HTERT RPE-1 (cell line): ENCODE measurements around the gene SLC9A3.

Experiments
- in situ Hi-C: fragments of 300-500 bp; cut with MboI; formaldehyde crosslinking; loops from 4 replicates; pipeline ENCODE4 v1.14.3; 2020; ENCODE audit warnings: low sequenced_read_pairs

Gene SLC9A3

DNA sequence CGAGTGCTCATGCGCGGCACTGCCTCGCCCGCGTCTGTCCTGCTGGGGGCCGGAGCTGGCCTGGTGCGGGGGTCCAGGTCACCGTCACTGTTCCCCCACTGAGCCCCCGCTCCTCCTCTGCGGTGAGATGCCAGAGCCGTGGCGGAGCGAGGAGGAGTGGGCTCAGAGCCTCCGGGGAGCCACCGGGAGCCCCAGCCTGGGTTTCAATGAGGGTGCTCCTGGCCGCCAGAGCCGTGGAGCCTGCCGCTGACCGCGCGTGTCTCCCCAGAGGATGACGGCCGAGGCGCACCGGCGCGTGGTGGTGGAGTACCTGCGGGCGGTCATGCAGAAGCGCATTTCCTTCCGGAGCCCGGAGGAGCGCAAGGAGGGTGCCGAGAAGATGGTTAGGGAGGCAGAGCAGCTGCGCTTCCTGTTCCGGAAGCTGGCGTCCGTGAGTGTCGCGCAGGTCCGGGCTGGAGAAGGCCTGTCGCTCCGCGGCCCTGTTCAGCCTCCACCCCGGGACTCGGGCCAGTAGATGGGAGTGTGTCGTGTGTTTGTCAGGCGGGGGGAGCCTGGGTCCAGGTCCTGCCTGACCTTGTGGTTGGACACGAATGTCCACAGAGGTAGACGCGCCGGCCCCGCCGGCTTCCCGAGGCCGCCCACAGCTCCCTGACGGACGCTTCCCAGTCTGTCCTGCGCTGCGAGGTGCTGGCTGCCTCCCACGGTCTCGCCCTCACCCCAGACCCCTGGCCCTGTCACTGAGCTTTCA, 59.2 kb downstream of the SLC9A3 start:
- in situ Hi-C loops: no loop called here

DNA sequence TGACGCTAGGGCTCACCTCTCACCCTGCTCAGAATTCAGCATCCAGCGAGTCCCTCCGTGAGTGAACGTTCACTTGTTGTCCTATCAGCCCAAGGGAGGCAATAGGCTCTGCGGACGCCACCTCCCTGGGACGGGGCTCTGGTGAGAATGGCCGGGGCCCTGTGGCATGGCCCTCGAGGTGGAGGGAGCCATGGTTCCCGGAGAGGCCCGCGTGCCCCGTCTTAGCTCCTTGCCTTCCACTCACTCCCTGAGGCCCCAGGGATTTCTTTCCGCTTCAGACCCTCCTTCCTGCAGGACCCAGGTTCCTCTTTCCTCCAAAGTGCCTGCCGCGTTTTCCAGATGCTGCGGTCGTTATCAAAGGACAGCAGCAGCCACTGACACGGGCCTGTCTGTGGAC, 59.8 kb downstream of the SLC9A3 start:
- in situ Hi-C loops: no loop called here

- in situ Hi-C loops: no loop called here
Observed at GRCh38 chr5:463952-464351, 60.3 kb downstream of the SLC9A3 start.

DNA sequence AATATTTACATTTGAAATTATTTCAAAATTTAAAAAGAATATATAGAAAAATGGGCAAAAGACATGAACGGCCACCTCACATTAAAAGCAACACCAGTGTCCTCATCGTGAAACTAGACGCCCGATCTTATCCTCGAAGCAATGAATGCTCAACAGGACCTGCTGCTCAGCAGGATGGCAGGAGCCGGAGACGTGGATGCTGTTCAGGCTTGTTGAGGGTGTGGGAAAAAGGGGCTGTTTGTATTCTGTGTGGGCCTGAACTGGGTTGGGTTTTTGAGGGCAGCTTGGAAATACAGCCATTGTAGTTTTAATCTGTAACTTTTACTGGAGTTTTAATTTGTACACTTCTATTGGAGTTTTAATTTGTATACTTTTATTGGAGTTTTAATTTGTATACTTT, 60.9 kb downstream of the SLC9A3 start:
- in situ Hi-C loops: no loop called here

DNA sequence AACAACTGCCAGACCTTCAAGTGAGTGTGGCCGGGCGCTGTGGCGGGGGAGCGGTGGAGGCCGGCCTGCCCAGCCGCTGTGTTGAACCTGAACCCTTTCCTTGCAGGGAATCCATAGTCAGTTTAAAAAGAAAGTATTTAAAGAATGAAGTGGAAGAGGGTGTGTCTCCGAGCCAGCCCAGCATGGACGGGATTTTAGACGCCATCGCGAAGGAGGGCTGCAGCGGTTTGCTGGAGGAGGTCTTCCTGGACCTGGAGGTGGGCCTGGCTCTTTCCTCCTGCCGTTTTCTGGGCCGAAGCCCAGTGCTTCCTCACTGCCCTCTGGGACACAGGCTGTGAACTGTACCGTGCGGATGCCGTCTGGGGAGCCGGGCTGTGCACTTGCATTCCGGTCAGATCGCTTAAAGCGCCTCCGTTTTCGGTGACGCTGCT, 62.2 kb downstream of the SLC9A3 start:
- in situ Hi-C loops: no loop called here

DNA sequence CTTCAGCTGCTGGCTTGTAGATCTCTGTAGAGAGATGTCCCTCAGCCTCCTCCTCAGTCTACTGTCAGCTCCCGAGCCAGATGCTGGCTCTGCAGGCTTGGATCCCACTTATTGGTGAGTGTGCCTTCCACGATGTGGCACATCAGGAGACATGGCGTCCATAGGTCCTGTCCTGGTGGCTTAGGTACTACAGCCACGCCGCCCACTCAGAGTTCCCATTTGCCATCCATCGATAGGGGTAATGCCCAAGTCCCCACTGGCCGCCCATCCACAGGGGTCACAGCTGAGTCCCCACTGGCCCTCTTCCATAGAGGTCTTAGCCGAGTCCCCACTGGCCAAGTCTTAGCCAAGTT, 64.0 kb downstream of the SLC9A3 start:
- in situ Hi-C loops: no loop called here

DNA sequence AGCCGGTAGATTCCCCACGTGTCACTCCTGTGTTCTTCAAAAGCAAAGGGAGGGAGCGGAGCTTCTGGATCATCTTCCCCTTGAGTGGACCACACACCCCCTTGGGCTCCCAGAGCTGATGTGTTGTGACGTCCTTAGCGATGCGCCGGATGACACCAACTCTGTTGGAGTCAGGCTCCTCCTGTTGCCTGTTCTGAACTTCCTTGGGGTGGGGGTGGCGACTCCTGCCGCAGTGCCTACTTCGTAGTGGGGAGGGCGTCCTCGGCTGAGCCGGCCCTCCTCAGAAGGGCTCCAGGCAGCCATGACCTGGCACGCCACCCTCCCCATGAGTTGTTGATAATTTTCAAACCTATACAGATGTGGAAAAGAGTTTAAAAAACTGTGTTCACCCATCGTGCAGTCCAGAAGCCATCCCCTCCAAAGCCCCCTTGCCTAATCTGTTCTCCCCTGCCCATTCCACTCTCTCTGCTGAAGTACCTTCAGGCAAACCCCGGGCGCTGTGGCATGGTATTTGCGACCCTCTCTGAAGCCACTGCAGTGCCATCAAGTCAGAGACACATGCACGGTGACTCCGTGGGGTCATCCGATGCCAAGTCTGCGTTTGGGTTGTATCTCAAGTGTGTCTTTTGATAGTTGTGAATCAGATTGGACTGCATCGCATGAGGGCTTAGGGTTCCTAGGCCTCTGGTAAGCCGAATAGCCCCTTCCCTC, 64.5 kb downstream of the SLC9A3 start:
- in situ Hi-C loops: no loop called here

GRCh38 chr5:458547-459353, 65.5 kb downstream of the SLC9A3 start:
- in situ Hi-C loops: no loop called here

- in situ Hi-C loops: no loop called here
Observed at GRCh38 chr5:457195-457961, 66.9 kb downstream of the SLC9A3 start.

GRCh38 chr5:456351-457194, 67.7 kb downstream of the SLC9A3 start:
- in situ Hi-C loops: no loop called here

DNA sequence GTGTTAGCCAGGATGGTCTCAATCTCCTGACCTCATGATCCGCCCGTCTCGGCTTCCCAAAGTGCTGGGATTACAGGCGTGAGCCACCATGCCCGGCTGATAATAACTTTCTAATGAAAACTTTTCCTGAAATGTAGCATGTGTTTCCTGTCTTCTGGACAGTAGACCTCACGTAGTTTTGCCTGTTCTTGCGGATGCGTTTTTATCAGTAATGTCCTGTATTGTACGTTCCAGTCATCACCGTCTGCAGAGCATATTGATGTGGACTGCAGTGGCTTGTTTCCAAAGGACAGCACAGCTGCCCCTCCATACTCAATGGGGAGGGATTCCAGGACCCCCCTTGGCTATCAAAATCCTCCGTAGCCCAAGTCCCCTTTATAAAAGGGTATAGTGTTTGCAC, 68.4 kb downstream of the SLC9A3 start:
- in situ Hi-C loops: no loop called here

DNA sequence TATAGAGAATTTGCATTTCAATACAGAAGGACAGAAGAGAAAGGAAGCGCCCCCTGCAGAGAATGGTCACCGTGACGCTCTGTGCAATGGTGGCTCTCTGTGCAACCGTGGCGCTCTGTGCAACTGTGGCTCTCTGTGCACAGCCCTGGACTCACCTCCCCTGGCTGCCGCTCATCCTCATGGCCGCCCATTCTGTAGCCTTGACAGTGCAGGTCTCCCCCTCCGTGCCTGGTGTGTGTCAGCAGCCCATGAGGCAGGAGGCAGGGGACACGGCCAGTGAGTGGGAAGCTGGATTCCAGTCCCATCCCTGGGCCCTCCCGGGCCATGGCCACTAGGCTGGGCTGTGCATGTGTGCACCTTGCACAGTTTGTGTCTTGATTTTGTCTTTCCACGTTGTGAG, 69.3 kb downstream of the SLC9A3 start:
- in situ Hi-C loops: no loop called here

DNA sequence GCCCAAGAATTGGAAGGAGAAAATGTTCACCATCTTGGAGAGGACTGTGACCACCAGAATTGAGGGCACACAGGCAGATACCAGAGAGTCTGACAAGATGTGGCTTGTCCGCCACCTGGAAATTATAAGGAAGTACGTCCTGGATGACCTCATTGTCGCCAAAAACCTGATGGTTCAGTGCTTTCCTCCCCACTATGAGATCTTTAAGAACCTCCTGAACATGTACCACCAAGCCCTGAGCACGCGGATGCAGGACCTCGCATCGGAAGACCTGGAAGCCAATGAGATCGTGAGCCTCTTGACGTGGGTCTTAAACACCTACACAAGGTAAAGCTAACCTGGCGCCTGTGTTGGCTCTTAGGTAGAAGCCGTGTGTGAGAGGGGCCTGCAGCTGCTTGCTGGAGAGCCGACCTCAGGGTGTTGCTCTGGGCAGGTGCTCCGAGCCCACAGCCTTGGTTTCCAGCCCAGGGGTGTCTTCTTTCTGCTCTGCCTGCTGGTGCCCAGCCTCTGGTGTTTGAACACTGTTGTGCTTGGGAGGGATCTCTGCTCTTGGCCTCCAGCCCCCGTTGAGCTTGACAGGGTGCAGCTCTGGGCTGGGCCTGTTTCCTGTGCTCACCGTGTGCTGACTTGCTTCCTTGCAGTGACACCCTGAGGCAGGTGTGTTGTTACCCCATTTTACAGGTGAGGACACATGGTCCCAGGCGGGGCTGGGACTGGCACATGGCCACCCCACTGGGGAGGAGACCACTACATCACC, 70.3 kb downstream of the SLC9A3 start:
- in situ Hi-C loops: no loop called here

- in situ Hi-C loops: no loop called here
Observed at GRCh38 chr5:452978-453710, 71.1 kb downstream of the SLC9A3 start.

DNA sequence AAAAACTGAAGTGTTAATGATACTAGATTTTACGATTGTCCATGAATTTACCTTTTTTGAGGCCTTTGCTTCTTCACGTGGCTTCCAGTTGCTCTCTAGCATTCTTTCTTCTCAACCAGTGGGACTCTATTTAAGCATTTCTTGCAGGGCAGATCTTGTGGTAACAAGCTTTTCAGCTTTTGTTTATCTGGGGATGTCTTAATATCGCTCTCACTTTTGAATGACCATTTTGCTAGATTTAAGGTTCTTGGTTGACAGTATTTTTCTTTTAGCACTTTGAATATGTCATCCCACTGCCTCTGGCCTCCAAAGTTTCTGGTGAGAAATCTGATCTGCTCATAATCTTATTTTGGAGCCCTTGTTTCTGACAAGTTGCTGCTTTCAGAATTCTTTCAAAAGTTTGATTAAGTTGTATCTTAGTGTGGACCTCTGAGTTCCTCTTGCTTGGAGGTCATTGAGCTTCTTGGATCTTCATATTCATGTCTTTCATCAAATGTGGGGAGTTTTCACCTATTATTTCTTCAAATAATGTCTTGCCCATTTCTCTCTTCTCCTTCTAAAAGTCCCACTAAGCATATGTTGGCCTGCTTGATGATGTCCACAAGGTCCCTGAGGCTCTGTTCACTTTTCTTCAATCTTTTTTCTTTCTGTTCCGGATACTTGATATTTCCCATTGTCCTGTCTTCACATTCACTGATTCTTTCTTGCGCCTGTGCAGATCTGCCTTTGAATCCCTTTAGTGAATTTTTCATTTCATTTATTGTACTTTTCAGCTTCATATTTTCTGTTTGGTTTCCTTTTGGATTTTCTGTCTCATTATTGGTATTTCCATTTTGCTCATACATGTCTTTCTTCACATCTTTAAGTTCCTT, 72.4 kb downstream of the SLC9A3 start:
- in situ Hi-C loops: no loop called here

DNA sequence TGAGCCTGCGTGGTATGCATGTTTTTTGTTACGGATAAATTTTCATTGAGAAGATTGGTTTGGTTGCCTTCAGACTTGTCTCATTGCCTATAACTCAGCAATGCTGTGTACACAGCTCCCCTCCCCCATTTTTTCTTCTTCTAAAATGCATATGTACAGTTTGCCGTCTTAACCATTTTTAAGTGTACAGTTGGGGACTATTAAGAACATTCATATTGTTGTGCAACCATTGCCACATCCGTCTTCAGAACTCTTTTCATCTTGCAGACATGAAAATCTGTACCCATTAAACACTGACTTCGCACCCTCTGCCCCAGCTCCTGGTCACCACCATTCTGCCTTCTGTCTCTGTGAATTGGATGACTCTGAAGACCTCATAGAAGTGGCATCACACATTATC, 75.1 kb downstream of the SLC9A3 start:
- in situ Hi-C loops: no loop called here

- in situ Hi-C loops: no loop called here
Observed at GRCh38 chr5:448766-449090, 75.5 kb downstream of the SLC9A3 start.
